Tibial artery (tissue), 4 donors: ENCODE results near the gene AS3MT.
"Not testable (repeated sequence)": the region's sequence is repeated elsewhere in the genome, so short reads cannot be mapped to it uniquely, and the experiment has no call there.

ENCODE experiments used
- DNase-seq, 2 donors: peaks; one replicate each; pipeline ENCODE4 v3.0.0-alpha.2; 2019
- H3K27ac ChIP-seq, 2 donors: fragments of 200-600 bp; sonication (generic) in 1 of 2; 1 replicate in 1 of 2; 2 replicates in 1 of 2; pipeline ENCODE4 v1.5.1; 2018 to 2019; ENCODE audit warnings: mild to moderate bottlenecking in 1 of 2
- H3K27me3 ChIP-seq, 2 donors: fragments of 200-600 bp; sonication (generic) in 1 of 2; one replicate each; pipeline versions ENCODE4 v1.5.1 to v1.6.0; 2016 to 2019
- H3K36me3 ChIP-seq, 3 donors: fragments of 200-600 bp; sonication (generic) in 2 of 3; one replicate each; pipeline ENCODE4 v1.5.1; 2016 to 2019; ENCODE audit warnings: mild to moderate bottlenecking in 2 of 3
- H3K4me1 ChIP-seq, 4 donors: fragments of 200-600 bp; sonication (generic) in 2 of 4; 1 replicate in 3 of 4; 2 replicates in 1 of 4; pipeline ENCODE4 v1.5.1; 2016 to 2019
- H3K4me3 ChIP-seq, 2 donors: fragments of 200-600 bp; sonication (generic) in 1 of 2; 1 replicate in 1 of 2; 2 replicates in 1 of 2; pipeline ENCODE4 v1.5.1; 2018 to 2019; ENCODE audit warnings: mild to moderate bottlenecking in 2 of 2
- H3K9me3 ChIP-seq, 3 donors: fragments of 200-600 bp; sonication (generic) in 1 of 3; one replicate each; pipeline ENCODE4 v1.5.1; 2016 to 2019
- CTCF ChIP-seq, 2 experiments: fragments of 200-600 bp in 1 of 2; fragments of 450-650 bp in 1 of 2; IDR thresholded peaks; one replicate each; pipeline ENCODE4 v1.5.1; 2017 to 2019; ENCODE audit warnings: antibody characterized with exemption in 2 of 2, mild to moderate bottlenecking in 1 of 2, moderate library complexity in 1 of 2
- intact Hi-C: fragments of 100-400 bp; cut with DNase I; formaldehyde crosslinking; loops from one replicate; pipeline ENCODE4 v1.15.0; 2023; ENCODE audit warnings: low total_unique reads

AS3MT gene

GRCh38 chr10:102869258-102870198 is at the start of gene AS3MT:
AS3MT (plus strand) TSS chr10:102869470; CDS start chr10:102869593, 123 bp downstream.
- intact Hi-C loops: no loop called here
- Histone ChIP-seq H3K9me3 (no peaks in the 10 kb centered on the region), H3K4me3 (peak within 1 kb of the TSS; percentile 65 to 69), H3K4me1 (peaks cover 0 to 14% (median 8%) of the 10 kb centered on the region in 4 donors), H3K27ac (peak within 1 kb of the TSS; percentile 71 to 75), H3K36me3 (peaks cover 0 to 15% (median 0%) of the 10 kb centered on the region in 3 donors), H3K27me3 (no peaks in the 10 kb centered on the region)
- peak in 1 of 2 donors; percentile 75 for DNase-seq
- no peak for TF ChIP-seq CTCF (IDR thresholded peaks at IDR 0.05)

- peak overlapping the region; percentile 20 to 96 for H3K27ac ChIP-seq
- H3K4me1 ChIP-seq: peaks cover 0 to 35% (median 20%) of the 10 kb centered on the region in 4 donors
- intact Hi-C loops, H3K27me3 ChIP-seq, H3K9me3 ChIP-seq, DNase-seq, H3K4me3 ChIP-seq, H3K36me3 ChIP-seq: not testable (repeated sequence)
These were observed 49.3 kb upstream of the AS3MT start for GRCh38 chr10:102820008-102820407.

- Histone ChIP-seq H3K4me1 (peaks cover 0 to 13% (median 2%) of the 10 kb centered on the region in 4 donors), H3K36me3 (peaks cover 0 to 2% (median 0%) of the 10 kb centered on the region in 3 donors), H3K4me3 (no peak overlapping the region), H3K27me3 (no peaks in the 10 kb centered on the region), H3K27ac (no peak overlapping the region), H3K9me3 (no peaks in the 10 kb centered on the region)
- intact Hi-C loops: no loop called here
- no peak for DNase-seq
- no peak for TF ChIP-seq CTCF (IDR thresholded peaks at IDR 0.05)
These were observed 47.0 kb upstream of the AS3MT start for GRCh38 chr10:102822222-102822621.

GRCh38 chr10:102824664-102825063 is 44.6 kb upstream of the AS3MT start:
- H3K9me3 ChIP-seq: no peaks in the 10 kb centered on the region
- H3K27me3 ChIP-seq: no peaks in the 10 kb centered on the region
- no peak for TF ChIP-seq CTCF (IDR thresholded peaks at IDR 0.05)
- DNase-seq: no peak
- H3K36me3 ChIP-seq: peaks cover 0 to 7% (median 6%) of the 10 kb centered on the region in 3 donors
- no peak overlapping the region for H3K4me3 ChIP-seq
- no peaks in the 10 kb centered on the region for H3K4me1 ChIP-seq
- intact Hi-C loops: no loop called here
- H3K27ac ChIP-seq: no peak overlapping the region

- no peak for TF ChIP-seq CTCF (IDR thresholded peaks at IDR 0.05)
- intact Hi-C loops: no loop called here
- no peaks in the 10 kb centered on the region for H3K4me1 ChIP-seq
These were observed 43.0 kb upstream of the AS3MT start for GRCh38 chr10:102826148-102826796.

GRCh38 chr10:102827597-102827975 is 41.7 kb upstream of the AS3MT start:
- no peak for DNase-seq
- Histone ChIP-seq H3K27ac (no peak overlapping the region), H3K4me1 (no peaks in the 10 kb centered on the region), H3K4me3 (no peak overlapping the region), H3K36me3 (peaks cover 0 to 12% (median 6%) of the 10 kb centered on the region in 3 donors), H3K9me3 (no peaks in the 10 kb centered on the region), H3K27me3 (no peaks in the 10 kb centered on the region)
- TF ChIP-seq CTCF (IDR thresholded peaks at IDR 0.05): no peak
- intact Hi-C loops: no loop called here

More at GRCh38 chr10:102826148-102826796, 43.0 kb upstream of the AS3MT start:
- no peak for DNase-seq
- Histone ChIP-seq H3K36me3 (peaks cover 0 to 12% (median 6%) of the 10 kb centered on the region in 3 donors), H3K27ac (no peak overlapping the region), H3K4me3 (no peak overlapping the region), H3K27me3 (no peaks in the 10 kb centered on the region), H3K9me3 (no peaks in the 10 kb centered on the region)
